Neural cell (in vitro differentiated cells): ENCODE data around the gene ARSD. TPM values are rescaled to one million over a fixed set of nuclear protein-coding genes. Genes with fewer than 3 reads are reported as not detected.

ENCODE experiments used
- H2AFZ ChIP-seq: fragments of 200-600, 300-800 bp; sonication (generic), shearing (Covaris generic); 2 replicates; pipeline ENCODE4 v1.6.0; 2014; ENCODE audit warnings: low read depth, mild to moderate bottlenecking, antibody characterized with exemption, low read length, moderate library complexity
- H3F3A ChIP-seq: fragments of 200-600 bp; shearing (Covaris generic); 2 replicates; pipeline ENCODE4 v1.6.1; 2016; ENCODE audit warnings: mild to moderate bottlenecking, moderate library complexity, mixed read lengths, antibody characterized with exemption, low read length; ENCODE audit not compliant: insufficient read depth, poor library complexity, severe bottlenecking
- H3K27ac ChIP-seq: fragments of 200-600, 300-800 bp; sonication (generic), shearing (Covaris generic); 2 replicates; pipeline ENCODE4 v1.5.1; 2014; ENCODE audit warnings: mild to moderate bottlenecking, low read length, moderate library complexity
- H3K27me3 ChIP-seq: fragments of 300-800, 200-600 bp; sonication (generic), shearing (Covaris generic); 2 replicates; pipeline ENCODE4 v1.6.0; 2014; ENCODE audit warnings: mild to moderate bottlenecking, low read depth, low read length, moderate library complexity; ENCODE audit not compliant: insufficient read depth
- H3K36me3 ChIP-seq: fragments of 300-800, 200-600 bp; sonication (generic), shearing (Covaris generic); 2 replicates; pipeline ENCODE4 v1.5.1; 2014; ENCODE audit warnings: mild to moderate bottlenecking, antibody characterized with exemption, low read length, moderate library complexity; ENCODE audit not compliant: insufficient read depth
- H3K4me2 ChIP-seq: fragments of 300-800, 200-600 bp; sonication (generic), shearing (Covaris generic); 2 replicates; pipeline ENCODE4 v1.6.0; 2014; ENCODE audit warnings: mild to moderate bottlenecking, low read length
- H3K4me3 ChIP-seq: fragments of 300-800, 200-600 bp; sonication (generic), shearing (Covaris generic); 2 replicates; pipeline ENCODE4 v1.5.1; 2014; ENCODE audit warnings: mild to moderate bottlenecking, low read length, moderate library complexity
- H3K79me2 ChIP-seq: fragments of 200-600 bp; shearing (Covaris generic); replicated peaks from 2 replicates; pipeline ENCODE4 v1.6.0; 2014; ENCODE audit warnings: mild to moderate bottlenecking, low read length, moderate library complexity; ENCODE audit not compliant: insufficient read depth
- H3K9ac ChIP-seq: fragments of 300-800, 200-600 bp; sonication (generic), shearing (Covaris generic); 2 replicates; pipeline ENCODE4 v1.6.1; 2016; ENCODE audit warnings: mild to moderate bottlenecking, low read length, mixed read lengths
- H3K9me2 ChIP-seq: fragments of 200-600 bp; shearing (Covaris generic); 2 replicates; pipeline ENCODE4 v1.6.1; 2016; ENCODE audit warnings: mild to moderate bottlenecking, low read length, mixed read lengths; ENCODE audit not compliant: insufficient read depth
- H3K9me3 ChIP-seq: fragments of 200-600, 300-800 bp; sonication (generic), shearing (Covaris generic); 2 replicates; pipeline ENCODE4 v1.6.1; 2016; ENCODE audit warnings: mild to moderate bottlenecking, mixed run types, low read length, moderate library complexity, mixed read lengths
- H4K20me1 ChIP-seq: fragments of 200-600 bp; shearing (Covaris generic); 2 replicates; pipeline ENCODE4 v1.6.1; 2016; ENCODE audit warnings: mild to moderate bottlenecking, mixed run types; ENCODE audit not compliant: insufficient read depth
- EP300 ChIP-seq: fragments of 450-650 bp; conservative IDR thresholded peaks from 2 replicates; pipeline ENCODE4 v1.6.1; 2014; ENCODE audit warnings: antibody characterized with exemption, mild to moderate bottlenecking, moderate library complexity; ENCODE audit not compliant: poor library complexity, severe bottlenecking
- EZH2 ChIP-seq: fragments of 200-600, 300-800 bp; shearing (Covaris generic), sonication (generic); IDR thresholded peaks from 2 replicates; pipeline ENCODE4 v1.6.1; 2014; ENCODE audit warnings: antibody characterized with exemption, low read length, borderline replicate concordance, mild to moderate bottlenecking; ENCODE audit not compliant: insufficient read depth, poor library complexity, severe bottlenecking
- MXI1 ChIP-seq: fragments of 450-650 bp; conservative IDR thresholded peaks from 2 replicates; pipeline ENCODE4 v1.6.1; 2014; ENCODE audit warnings: antibody characterized with exemption, mild to moderate bottlenecking; ENCODE audit not compliant: poor library complexity, severe bottlenecking
- POLR2AphosphoS5 ChIP-seq: IDR thresholded peaks from 2 replicates; pipeline ENCODE4 v1.6.1; 2012
- RAD21 ChIP-seq: fragments of 450-650 bp; conservative IDR thresholded peaks from 2 replicates; pipeline ENCODE4 v1.6.1; 2014; ENCODE audit warnings: antibody characterized with exemption, mild to moderate bottlenecking, moderate library complexity
- SMC3 ChIP-seq: fragments of 450-650 bp; conservative IDR thresholded peaks from 2 replicates; pipeline ENCODE4 v1.6.1; 2014; ENCODE audit warnings: antibody characterized with exemption, mild to moderate bottlenecking, moderate library complexity; ENCODE audit not compliant: poor library complexity
- TAF1 ChIP-seq: IDR thresholded peaks from 2 replicates; pipeline ENCODE4 v1.6.1; 2012; ENCODE audit warnings: low read depth
- polyA plus RNA-seq: library from polyadenylated mRNA; depleted of rRNA; stranded (reverse); fragments of >200 nt; gene quantifications from 2 replicates; pipeline ENCODE4 v1.2.3, GENCODE V29; 2014
- TF ChIP-seq, protein P1 (sequence below): fragments of 450-650 bp; IDR thresholded peaks from 2 replicates; pipeline ENCODE4 v1.5.1; 2014; ENCODE audit warnings: antibody characterized with exemption, mild to moderate bottlenecking, moderate library complexity; ENCODE audit not compliant: poor library complexity, severe bottlenecking
- TF ChIP-seq, protein P2 (sequence below): IDR thresholded peaks from 2 replicates; pipeline ENCODE4 v1.6.1; 2012; ENCODE audit warnings: borderline replicate concordance

ARSD gene
- polyA plus RNA-seq, 1 donor from 2014 or later = 4.7 TPM

- Histone ChIP-seq H3K4me2 (no peak overlapping the region), H3K79me2 (no peaks in the 10 kb centered on the region), H3K27me3 (no peaks in the 10 kb centered on the region), H3F3A (no peaks in the 10 kb centered on the region), H2AFZ (no peak overlapping the region), H3K9ac (no peak overlapping the region), H3K9me3 (no peaks in the 10 kb centered on the region), H3K27ac (no peak overlapping the region), H4K20me1 (no peaks in the 10 kb centered on the region), H3K4me3 (no peak overlapping the region), H3K9me2 (no peaks in the 10 kb centered on the region), H3K36me3 (no peaks in the 10 kb centered on the region)
- TF ChIP-seq TAF1 = no peak
- TF ChIP-seq SMC3 = no peak
- no peak for TF ChIP-seq MXI1
- TF ChIP-seq EP300 = no peak
- TF ChIP-seq, protein P1, sequence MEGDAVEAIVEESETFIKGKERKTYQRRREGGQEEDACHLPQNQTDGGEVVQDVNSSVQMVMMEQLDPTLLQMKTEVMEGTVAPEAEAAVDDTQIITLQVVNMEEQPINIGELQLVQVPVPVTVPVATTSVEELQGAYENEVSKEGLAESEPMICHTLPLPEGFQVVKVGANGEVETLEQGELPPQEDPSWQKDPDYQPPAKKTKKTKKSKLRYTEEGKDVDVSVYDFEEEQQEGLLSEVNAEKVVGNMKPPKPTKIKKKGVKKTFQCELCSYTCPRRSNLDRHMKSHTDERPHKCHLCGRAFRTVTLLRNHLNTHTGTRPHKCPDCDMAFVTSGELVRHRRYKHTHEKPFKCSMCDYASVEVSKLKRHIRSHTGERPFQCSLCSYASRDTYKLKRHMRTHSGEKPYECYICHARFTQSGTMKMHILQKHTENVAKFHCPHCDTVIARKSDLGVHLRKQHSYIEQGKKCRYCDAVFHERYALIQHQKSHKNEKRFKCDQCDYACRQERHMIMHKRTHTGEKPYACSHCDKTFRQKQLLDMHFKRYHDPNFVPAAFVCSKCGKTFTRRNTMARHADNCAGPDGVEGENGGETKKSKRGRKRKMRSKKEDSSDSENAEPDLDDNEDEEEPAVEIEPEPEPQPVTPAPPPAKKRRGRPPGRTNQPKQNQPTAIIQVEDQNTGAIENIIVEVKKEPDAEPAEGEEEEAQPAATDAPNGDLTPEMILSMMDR = no peak
- TF ChIP-seq RAD21 = no peak
- TF ChIP-seq POLR2AphosphoS5 = no peak
- no peak for TF ChIP-seq EZH2
- TF ChIP-seq, protein P2, sequence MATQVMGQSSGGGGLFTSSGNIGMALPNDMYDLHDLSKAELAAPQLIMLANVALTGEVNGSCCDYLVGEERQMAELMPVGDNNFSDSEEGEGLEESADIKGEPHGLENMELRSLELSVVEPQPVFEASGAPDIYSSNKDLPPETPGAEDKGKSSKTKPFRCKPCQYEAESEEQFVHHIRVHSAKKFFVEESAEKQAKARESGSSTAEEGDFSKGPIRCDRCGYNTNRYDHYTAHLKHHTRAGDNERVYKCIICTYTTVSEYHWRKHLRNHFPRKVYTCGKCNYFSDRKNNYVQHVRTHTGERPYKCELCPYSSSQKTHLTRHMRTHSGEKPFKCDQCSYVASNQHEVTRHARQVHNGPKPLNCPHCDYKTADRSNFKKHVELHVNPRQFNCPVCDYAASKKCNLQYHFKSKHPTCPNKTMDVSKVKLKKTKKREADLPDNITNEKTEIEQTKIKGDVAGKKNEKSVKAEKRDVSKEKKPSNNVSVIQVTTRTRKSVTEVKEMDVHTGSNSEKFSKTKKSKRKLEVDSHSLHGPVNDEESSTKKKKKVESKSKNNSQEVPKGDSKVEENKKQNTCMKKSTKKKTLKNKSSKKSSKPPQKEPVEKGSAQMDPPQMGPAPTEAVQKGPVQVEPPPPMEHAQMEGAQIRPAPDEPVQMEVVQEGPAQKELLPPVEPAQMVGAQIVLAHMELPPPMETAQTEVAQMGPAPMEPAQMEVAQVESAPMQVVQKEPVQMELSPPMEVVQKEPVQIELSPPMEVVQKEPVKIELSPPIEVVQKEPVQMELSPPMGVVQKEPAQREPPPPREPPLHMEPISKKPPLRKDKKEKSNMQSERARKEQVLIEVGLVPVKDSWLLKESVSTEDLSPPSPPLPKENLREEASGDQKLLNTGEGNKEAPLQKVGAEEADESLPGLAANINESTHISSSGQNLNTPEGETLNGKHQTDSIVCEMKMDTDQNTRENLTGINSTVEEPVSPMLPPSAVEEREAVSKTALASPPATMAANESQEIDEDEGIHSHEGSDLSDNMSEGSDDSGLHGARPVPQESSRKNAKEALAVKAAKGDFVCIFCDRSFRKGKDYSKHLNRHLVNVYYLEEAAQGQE = no peak
These were observed 58.5 kb downstream of the ARSD start for GRCh38 chrX:2870650-2871049.

DNA sequence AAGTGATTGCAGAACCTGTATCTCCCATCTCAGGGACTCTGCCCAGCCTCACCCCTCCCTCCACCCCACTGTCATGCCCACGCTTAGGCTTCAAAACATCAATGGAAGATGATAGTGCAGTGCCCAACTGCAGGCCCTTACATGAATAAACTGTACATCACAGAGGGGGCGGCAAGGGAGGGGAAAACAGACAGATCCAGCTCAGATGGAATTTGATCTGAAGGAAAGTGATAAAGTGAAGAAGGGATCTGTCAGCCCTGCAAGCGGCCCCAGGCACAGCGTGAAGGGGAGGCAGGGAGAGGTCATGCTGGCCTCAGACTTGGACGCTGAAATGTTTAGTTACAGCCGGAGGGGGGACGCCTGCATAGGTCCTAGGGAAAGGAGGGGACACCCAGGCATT, 61.9 kb downstream of the ARSD start:
- TF ChIP-seq TAF1 (no peak), RAD21 (no peak), POLR2AphosphoS5 (no peak), MXI1 (no peak), SMC3 (no peak), EP300 (no peak), EZH2 (no peak)
- TF ChIP-seq, protein P1 = no peak
- TF ChIP-seq, protein P2 = no peak
- H3K9me2 ChIP-seq = no peaks in the 10 kb centered on the region
- H3K9ac ChIP-seq = no peak overlapping the region
- H4K20me1 ChIP-seq = no peaks in the 10 kb centered on the region
- H3K36me3 ChIP-seq = no peaks in the 10 kb centered on the region
- H3K4me3 ChIP-seq = no peak overlapping the region
- no peak overlapping the region for H2AFZ ChIP-seq
- no peak overlapping the region for H3K4me2 ChIP-seq
- H3K79me2 ChIP-seq = no peaks in the 10 kb centered on the region
- no peaks in the 10 kb centered on the region for H3K27me3 ChIP-seq
- no peak overlapping the region for H3K27ac ChIP-seq
- no peaks in the 10 kb centered on the region for H3K9me3 ChIP-seq
- no peaks in the 10 kb centered on the region for H3F3A ChIP-seq
